Natural killer cell (primary cell): ENCODE measurements around the gene TBC1D22B. TPM values are rescaled to one million over a fixed set of nuclear protein-coding genes. Genes with fewer than 3 reads are reported as not detected.

ENCODE experiments used
- ATAC-seq, 3 donors: fragments of 150-1000 bp in 2 of 3; fragments of 200-7000 bp in 1 of 3; cut with Tn5 transposase; 1 replicate in 1 of 3; 2 replicates in 2 of 3; pipeline ENCODE4 v1.10.0; 2021; ENCODE audit warnings: mild to moderate bottlenecking in 2 of 3, moderate library complexity in 2 of 3
- DNase-seq, 2 donors: peaks; one replicate each; pipeline versions ENCODE4 v3.0.0 to v3.0.0-alpha.2; 2013 to 2021; ENCODE audit warnings: mixed read lengths in 1 of 2
- H3K27ac ChIP-seq: one replicate; pipeline ENCODE4 v1.5.1; 2013; ENCODE audit warnings: mild to moderate bottlenecking, low read length
- H3K27me3 ChIP-seq: one replicate; pipeline ENCODE4 v1.6.1; 2013; ENCODE audit warnings: low read length; ENCODE audit not compliant: control insufficient read depth, insufficient read depth
- H3K36me3 ChIP-seq: one replicate; pipeline ENCODE4 v1.6.1; 2013; ENCODE audit warnings: low read length; ENCODE audit not compliant: control insufficient read depth, insufficient read depth
- H3K4me1 ChIP-seq: one replicate; pipeline ENCODE4 v1.6.1; 2013; ENCODE audit warnings: low read length; ENCODE audit not compliant: control insufficient read depth, insufficient read depth
- H3K4me3 ChIP-seq: one replicate; pipeline ENCODE4 v1.5.1; 2013; ENCODE audit warnings: low read length
- H3K9me3 ChIP-seq: one replicate; pipeline ENCODE4 v1.6.1; 2013; ENCODE audit warnings: low read length; ENCODE audit not compliant: control insufficient read depth, insufficient read depth
- H3K27ac Mint-ChIP-seq, 2 donors: one replicate each; pipeline ENCODE4 v1.8.0; 2022; ENCODE audit warnings: mild to moderate bottlenecking in 2 of 2, mixed read lengths in 2 of 2, moderate library complexity in 1 of 2
- H3K27me3 Mint-ChIP-seq, 2 donors: one replicate each; pipeline ENCODE4 v1.8.0; 2022; ENCODE audit warnings: low read depth in 2 of 2, mixed read lengths in 2 of 2
- H3K36me3 Mint-ChIP-seq: one replicate; pipeline ENCODE4 v1.8.0; 2022; ENCODE audit warnings: mixed read lengths
- H3K4me1 Mint-ChIP-seq, 2 donors: one replicate each; pipeline ENCODE4 v1.8.0; 2022; ENCODE audit warnings: mixed read lengths in 2 of 2
- H3K4me3 Mint-ChIP-seq: one replicate; pipeline ENCODE4 v1.8.0; 2022; ENCODE audit warnings: mild to moderate bottlenecking, moderate library complexity, mixed read lengths
- H3K9me3 Mint-ChIP-seq, 2 donors: one replicate each; pipeline ENCODE4 v1.8.0; 2022; ENCODE audit warnings: mixed read lengths in 2 of 2
- WGBS: methylation state at CpG from one replicate; pipeline ENCODE4 v1.1.7; 2013; ENCODE audit warnings: missing lambda C conversion rate; ENCODE audit not compliant: insufficient coverage; 5-methylcytosine and 5-hydroxymethylcytosine counted together
- intact Hi-C: fragments of 100-400 bp; cut with micrococcal nuclease; formaldehyde crosslinking; loops from one replicate; pipeline ENCODE4 v1.14.2; 2022
- total RNA-seq, 4 donors: library from RNA; stranded (reverse); fragments of 120-200 nt in 1 of 4; gene quantifications; one replicate each; pipeline versions ENCODE4 v1.2.3 to v1.2.4, GENCODE V29; 2013 to 2022
- TF ChIP-seq, protein P1 (sequence below): fragments of 200-600 bp; IDR thresholded peaks from one replicate; pipeline ENCODE4 v1.8.0; 2022; ENCODE audit warnings: antibody characterized with exemption

The TBC1D22B gene
- total RNA-seq, 3 donors from 2014 or later (not counting 1 experiment from before 2014, with no cell fraction given) = 8.0 to 12.1 (median 12.0) TPM

DNA sequence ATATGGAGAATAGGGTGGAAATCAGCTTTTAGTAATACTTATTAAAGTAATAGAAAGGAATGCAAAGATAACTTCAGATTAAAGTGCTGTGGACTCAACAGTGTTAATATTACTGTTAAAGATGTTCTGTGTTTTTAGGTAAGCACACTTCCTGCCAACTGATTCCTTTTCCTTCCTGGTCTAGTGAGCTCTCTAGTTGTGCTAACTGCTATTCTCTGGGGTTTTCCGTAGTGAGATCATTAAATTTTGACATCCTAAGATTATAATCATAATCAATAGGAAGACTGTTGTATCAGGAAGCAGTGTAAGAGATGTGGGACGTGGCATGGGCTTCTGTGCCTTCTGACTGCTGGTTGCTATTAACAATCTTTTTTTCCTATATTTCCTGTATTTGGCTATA, 1.6 kb downstream of the TBC1D22B start:
- no peak for ATAC-seq
- intact Hi-C loops = no loop called here
- H3K36me3 Mint-ChIP-seq = no peaks in the 10 kb centered on the region
- Histone ChIP-seq H3K27me3 (no peaks in the 10 kb centered on the region), H3K27ac (no peak overlapping the region), H3K9me3 (no peaks in the 10 kb centered on the region), H3K4me1 (peaks cover 18% of the 10 kb centered on the region), H3K4me3 (no peak overlapping the region), H3K36me3 (no peaks in the 10 kb centered on the region)
- H3K4me1 Mint-ChIP-seq = peaks cover 31 to 38% of the 10 kb centered on the region in 2 donors
- peaks cover 0 to 4% of the 10 kb centered on the region in 2 donors for H3K27me3 Mint-ChIP-seq
- TF ChIP-seq, protein P1, sequence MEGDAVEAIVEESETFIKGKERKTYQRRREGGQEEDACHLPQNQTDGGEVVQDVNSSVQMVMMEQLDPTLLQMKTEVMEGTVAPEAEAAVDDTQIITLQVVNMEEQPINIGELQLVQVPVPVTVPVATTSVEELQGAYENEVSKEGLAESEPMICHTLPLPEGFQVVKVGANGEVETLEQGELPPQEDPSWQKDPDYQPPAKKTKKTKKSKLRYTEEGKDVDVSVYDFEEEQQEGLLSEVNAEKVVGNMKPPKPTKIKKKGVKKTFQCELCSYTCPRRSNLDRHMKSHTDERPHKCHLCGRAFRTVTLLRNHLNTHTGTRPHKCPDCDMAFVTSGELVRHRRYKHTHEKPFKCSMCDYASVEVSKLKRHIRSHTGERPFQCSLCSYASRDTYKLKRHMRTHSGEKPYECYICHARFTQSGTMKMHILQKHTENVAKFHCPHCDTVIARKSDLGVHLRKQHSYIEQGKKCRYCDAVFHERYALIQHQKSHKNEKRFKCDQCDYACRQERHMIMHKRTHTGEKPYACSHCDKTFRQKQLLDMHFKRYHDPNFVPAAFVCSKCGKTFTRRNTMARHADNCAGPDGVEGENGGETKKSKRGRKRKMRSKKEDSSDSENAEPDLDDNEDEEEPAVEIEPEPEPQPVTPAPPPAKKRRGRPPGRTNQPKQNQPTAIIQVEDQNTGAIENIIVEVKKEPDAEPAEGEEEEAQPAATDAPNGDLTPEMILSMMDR = no peak
- H3K9me3 Mint-ChIP-seq = no peaks in the 10 kb centered on the region
- no CpG with 5 or more reads among the region's 2 CpGs for WGBS
- H3K4me3 Mint-ChIP-seq = peak overlapping the region; percentile 94
- H3K27ac Mint-ChIP-seq = peak overlapping the region; percentile 91 to 99
- DNase-seq = peak in 1 of 2 donors; percentile 72

DNA sequence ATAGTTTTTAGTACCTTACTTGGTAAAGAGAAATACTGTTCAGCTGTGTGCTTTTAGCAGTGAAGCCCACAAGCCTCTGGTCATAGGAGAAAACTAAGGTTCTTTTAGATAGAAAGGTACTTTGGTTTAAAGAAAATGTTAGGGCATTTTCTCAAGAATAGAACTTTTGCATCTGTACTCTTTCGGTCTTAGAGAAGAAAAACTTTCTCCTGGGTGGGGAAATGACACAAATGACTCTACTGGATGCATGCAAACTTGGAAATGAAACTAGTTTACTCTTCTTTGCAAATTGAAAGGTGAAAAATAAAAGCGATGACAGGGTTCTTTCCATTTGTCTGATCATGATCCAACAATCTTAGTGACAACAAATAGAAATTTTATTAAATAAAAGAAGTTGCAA, 2.5 kb downstream of the TBC1D22B start:
- H3K27me3 ChIP-seq = no peaks in the 10 kb centered on the region
- intact Hi-C loops = no loop called here
- Mint-ChIP-seq H3K4me3 (no peak overlapping the region), H3K9me3 (no peaks in the 10 kb centered on the region), H3K27ac (peak overlapping the region; percentile 91 to 99), H3K27me3 (peaks cover 0 to 2% of the 10 kb centered on the region in 2 donors), H3K4me1 (peaks cover 31 to 46% of the 10 kb centered on the region in 2 donors), H3K36me3 (no peaks in the 10 kb centered on the region)
- DNase-seq (peak in 1 of 2 donors; percentile 17), ATAC-seq (no peak)
- TF ChIP-seq, protein P1 = no peak
- peaks cover 18% of the 10 kb centered on the region for H3K4me1 ChIP-seq
- H3K36me3 ChIP-seq = no peaks in the 10 kb centered on the region
- H3K9me3 ChIP-seq = no peaks in the 10 kb centered on the region
- WGBS = 25% methylated on average over 1 of the region's 2 CpGs
- H3K27ac ChIP-seq = no peak overlapping the region
- H3K4me3 ChIP-seq = no peak overlapping the region

DNA sequence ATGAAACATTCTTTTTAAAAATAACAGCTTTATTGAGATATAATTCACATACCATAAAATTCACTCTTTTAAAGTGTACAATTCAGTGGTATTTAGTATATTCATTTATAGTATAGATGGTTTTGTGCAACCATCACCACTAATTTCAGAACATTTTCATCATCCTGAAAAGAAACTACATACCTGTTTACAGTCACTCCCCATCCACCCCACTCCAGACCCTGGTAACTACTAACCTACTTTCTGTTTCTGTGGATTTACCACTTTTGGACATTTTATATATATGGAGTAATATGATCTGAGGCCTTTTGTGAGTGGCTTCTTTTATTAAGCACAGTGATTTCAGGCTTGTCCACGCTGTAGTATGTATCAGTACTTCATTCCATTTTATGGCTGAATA, 2.9 kb downstream of the TBC1D22B start:
- DNase-seq = no peak
- Mint-ChIP-seq H3K27ac (peak overlapping the region in 1 of 2 donors; percentile 91), H3K4me3 (no peak overlapping the region), H3K27me3 (no peaks in the 10 kb centered on the region), H3K9me3 (no peaks in the 10 kb centered on the region), H3K36me3 (no peaks in the 10 kb centered on the region), H3K4me1 (peaks cover 35 to 49% of the 10 kb centered on the region in 2 donors)
- H3K27ac ChIP-seq = no peak overlapping the region
- H3K9me3 ChIP-seq = no peaks in the 10 kb centered on the region
- WGBS = no CpG with 5 or more reads among the region's 1 CpG
- no peak for ATAC-seq
- no peaks in the 10 kb centered on the region for H3K36me3 ChIP-seq
- no peak overlapping the region for H3K4me3 ChIP-seq
- intact Hi-C loops = no loop called here
- TF ChIP-seq, protein P1 = no peak
- no peaks in the 10 kb centered on the region for H3K27me3 ChIP-seq
- H3K4me1 ChIP-seq = peaks cover 18% of the 10 kb centered on the region

DNA sequence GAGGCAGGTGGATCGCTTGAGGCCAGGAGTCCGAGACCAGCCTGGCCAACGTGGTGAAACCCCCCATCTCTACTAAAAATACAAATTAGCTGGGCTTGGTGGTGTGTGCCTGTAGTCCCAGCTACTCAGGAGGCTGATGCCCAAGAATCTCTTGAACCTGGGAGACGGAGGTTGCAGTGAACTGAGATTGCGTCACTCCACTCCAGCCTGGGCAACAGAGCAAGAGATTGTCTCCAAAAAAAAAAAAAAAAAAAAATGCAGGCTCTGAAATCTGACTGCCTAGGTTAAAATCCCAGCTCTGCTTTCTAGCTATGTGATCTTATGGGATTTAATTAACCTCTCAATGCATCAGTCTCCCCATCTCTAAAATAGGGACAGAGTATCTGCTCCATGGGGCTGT, 3.6 kb downstream of the TBC1D22B start:
- Histone ChIP-seq H3K4me1 (peaks cover 18% of the 10 kb centered on the region), H3K27me3 (no peaks in the 10 kb centered on the region), H3K36me3 (no peaks in the 10 kb centered on the region), H3K4me3 (no peak overlapping the region), H3K27ac (no peak overlapping the region), H3K9me3 (no peaks in the 10 kb centered on the region)
- TF ChIP-seq, protein P1 = no peak
- 98% methylated on average over 3 of the region's 5 CpGs for WGBS
- Mint-ChIP-seq H3K36me3 (no peaks in the 10 kb centered on the region), H3K27ac (no peak overlapping the region), H3K27me3 (no peaks in the 10 kb centered on the region), H3K9me3 (no peaks in the 10 kb centered on the region), H3K4me1 (peaks cover 41 to 55% of the 10 kb centered on the region in 2 donors), H3K4me3 (no peak overlapping the region)
- DNase-seq = no peak
- ATAC-seq = no peak
- intact Hi-C loops = no loop called here
